Activated CD4-positive, CD25-positive, alpha-beta regulatory T cell (primary cell): Measurements from ENCODE around the gene CTSF.
"Not testable (repeated sequence)": the region's sequence is repeated elsewhere in the genome, so short reads cannot be mapped to it uniquely, and the experiment has no call there.

Experiments
- DNase-seq, 4 experiments: peaks; one replicate each; lab custom pipeline; 2025; lab: John Stamatoyannopoulos, UW

The CTSF gene

DNA sequence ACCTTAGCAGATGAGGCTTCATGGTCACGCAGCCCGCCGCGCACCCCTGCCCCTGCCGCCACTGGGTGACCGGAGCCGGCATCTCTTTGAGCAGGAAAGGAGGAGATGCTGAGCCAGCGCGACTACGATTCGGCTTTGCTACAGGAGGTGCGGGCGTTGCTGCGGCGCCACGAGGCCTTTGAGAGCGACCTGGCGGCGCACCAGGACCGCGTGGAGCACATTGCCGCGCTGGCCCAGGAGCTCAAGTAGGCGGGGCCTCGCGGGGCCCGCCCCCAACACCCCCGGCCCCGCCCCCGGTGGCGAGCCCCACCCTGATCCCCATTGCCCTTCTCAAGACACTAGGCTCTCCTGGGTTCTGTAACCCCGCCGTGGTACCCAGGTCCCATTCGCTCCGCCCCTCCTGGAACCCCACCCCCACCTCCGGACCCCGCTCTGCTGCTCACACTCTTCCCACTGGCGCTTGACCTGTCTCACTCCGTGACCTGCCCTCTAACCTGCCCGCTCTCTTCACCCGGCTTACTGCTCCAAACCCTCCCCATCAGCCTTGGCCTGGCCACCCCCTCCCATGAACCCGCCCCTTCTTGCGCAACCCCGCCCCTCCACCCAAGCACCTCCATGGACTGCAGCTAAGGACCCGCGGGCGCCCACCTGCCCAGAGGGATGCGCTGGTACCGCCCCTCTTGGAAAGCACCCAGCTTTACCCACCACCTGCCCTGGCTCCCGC lies 9.1 kb downstream of the CTSF start:
- DNase-seq = no peak

DNA sequence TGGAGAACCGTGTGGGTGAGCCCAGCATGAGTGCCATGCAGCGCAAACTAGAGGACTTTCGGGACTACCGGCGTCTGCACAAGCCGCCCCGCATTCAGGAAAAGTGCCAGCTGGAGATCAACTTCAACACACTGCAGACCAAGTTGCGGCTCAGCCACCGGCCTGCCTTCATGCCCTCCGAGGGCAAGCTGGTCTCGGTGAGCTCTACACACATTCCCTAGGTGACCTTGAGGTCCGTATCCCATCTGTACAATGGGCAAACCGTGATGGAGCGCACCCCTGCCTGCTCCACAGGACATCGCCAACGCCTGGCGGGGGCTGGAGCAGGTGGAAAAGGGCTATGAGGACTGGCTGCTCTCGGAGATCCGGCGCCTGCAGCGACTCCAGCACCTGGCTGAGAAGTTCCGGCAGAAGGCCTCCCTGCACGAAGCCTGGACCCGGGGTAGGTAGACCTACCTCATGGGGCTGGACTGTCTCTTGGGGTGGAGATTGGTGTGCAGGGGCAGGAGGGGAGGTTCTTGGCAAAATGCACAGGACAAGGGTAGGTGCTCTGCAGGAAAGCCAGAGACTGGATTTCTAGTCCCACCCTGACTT lies 10.6 kb downstream of the CTSF start:
- DNase-seq = no peak

DNA sequence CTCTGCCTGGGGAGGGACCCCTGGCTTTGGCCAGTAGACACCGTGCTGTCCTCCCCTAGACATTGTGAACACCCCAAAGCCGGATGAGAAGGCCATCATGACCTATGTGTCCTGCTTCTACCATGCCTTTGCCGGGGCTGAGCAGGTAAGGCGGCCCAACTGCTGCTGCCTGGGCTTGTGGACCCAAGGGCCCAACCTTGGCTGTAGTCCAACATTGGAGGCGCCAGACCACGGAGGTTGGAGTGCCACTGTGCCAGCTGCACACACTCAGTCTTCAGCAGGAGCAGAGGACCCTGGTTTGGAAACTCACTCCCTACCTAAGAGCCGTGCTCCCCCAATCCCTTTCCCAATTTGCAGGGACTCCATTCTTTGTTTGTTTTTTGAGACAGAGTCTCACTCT lies 12.3 kb downstream of the CTSF start:
- no peak for DNase-seq

DNA sequence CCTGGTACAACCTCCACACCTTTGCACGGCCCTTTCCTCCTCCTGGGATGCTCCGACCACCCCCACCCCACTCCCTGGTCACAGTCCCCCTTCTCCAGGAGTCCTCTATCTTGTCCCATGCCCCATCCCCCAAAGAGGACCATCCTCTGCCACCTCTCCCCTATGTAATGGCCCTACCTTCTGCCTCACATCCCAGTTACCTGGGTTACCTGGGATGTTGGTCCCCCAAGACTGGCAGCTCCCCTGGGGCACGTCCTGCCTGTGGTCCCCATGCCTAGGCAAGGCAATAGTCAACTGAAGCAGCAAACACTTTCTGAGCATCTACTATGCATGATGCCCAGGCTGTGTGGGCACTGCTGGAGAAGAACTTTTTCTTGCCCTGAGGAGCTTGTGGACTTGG lies 13.0 kb downstream of the CTSF start:
- no peak for DNase-seq

DNA sequence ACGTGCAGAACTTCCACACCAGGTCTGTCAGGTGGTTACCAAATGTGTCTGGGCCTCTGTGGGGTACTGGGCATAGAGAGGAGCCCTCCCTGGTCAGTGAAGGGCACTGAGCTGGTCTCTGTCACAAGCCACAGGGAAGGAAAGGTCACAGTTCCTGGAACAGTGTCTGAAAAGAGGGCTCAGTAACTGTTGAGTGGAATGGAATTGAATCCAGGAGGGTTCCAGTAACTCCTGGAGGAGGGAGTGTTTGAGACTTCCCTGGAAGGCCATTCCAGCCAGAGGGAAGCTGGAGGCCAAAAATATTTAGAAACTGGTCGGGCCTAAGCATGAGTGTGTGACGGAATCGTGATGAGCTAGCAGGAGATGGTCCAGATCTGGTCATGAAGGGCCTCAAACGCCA lies 13.8 kb downstream of the CTSF start:
- no peak for DNase-seq

DNA sequence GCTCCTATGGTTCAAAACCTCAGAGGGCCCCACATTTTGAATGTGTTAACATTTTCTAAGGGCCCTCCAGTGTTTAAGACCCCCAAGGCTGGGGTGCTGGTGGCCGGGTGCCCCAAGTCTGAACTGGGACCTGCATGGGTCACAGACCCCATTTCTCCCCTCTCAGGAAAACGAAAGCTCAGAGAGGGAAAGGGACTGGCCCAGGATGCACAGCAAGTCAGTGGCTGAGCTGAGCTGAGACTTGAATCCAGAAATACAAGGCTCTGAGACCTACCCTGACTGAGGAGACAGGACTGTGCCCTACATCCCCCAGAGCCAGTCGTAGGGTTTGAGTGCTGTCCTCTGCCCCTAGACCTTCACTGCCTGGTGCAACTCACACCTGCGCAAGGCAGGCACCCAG lies 17.5 kb downstream of the CTSF start:
- no peak for DNase-seq

DNA sequence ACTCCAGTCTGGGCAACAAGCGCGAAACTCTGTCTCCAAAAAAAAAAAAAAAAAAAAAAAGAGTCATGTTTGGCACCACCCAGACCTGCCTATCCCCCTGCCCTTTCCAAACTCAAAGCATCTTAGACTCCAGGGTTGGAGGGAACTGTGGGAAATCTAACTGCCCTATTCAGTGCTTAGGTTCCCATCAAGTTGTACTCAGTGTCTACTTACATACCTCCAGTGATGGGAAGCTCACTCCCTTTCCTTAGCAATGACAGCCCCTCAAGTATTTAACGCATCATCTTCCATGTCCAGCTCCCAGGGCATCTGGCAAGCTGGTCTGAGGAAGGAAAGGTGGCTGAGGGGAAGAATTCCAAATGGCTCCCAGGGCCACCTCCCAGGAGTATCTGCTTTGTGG lies 18.7 kb downstream of the CTSF start:
- DNase-seq = no peak

DNA sequence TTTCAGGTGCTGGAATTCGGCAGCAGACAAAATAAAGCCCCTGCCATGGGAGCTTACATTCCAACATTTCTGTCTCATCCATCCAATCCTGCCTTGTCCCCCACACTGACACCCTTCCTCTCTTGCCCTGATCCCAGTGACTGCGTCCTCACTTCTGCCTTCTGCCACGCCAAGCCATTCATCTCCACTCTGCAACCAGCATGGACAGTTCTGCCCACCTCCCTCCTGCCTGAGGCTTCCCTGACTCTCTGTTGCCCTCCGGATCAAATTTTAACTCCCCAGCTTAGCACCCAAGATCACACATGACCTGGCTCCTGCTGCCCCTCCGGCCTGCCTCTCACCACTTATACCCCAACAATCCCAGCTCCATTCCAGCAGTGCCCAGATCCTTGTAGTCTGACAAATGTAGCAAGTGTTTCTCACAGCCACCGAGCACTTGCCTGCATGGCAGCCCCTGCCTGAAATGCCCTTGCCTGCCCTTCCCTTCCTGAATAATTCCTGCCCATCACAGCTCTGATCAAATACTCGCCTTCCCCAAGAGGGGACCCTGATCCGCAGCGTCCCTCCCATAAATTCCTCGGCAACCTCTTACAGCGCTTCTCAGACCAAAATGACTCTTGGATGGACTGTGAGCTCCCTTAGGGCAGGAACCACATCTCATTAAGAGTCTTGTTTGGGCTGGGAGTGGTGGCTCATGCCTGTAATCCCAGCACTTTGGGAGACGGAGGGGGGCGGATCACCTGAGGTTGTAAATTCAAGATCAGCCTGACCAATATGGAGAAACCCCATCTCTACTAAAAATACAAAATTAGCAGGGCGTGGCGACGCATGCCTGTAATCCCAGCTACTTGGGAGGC lies 19.4 kb downstream of the CTSF start:
- no peak for DNase-seq

DNA sequence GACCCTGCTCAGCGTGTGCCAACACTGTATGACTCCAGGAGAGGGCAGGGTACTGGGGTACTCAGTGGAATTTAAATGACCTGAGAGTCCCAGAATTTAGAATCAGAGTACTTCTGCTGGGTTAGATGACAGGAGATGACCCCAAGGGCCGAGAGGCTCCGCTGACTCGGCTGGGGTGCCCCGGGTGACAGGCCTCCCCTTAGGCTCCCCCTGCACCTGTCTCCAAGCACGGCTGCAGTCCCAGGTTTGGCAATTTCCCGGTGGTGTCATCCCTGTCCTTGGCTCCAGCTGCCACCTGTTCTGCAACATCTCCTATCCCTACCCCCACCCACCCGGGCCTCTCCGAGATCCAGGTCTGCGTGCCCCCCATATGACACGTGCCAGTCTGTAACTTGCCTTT lies 20.4 kb downstream of the CTSF start:
- DNase-seq = no peak

DNA sequence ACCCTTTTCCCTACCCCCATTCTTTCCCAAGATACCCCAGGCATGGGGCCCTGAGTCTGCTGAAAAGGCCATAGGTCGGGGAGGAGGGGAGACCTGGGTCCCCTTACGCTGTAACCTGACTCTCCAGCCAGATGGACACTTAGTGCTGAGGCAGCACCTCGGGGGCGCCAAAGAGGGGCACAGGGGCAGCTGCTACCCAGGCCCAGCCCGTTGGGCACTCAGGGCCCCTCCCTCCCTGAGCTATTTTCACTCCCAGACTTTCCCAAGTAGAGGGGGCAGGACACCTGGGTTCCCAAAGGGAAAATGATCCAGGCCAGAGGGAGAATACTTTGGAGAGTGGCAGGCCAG lies 20.8 kb downstream of the CTSF start:
- DNase-seq = no peak

DNA sequence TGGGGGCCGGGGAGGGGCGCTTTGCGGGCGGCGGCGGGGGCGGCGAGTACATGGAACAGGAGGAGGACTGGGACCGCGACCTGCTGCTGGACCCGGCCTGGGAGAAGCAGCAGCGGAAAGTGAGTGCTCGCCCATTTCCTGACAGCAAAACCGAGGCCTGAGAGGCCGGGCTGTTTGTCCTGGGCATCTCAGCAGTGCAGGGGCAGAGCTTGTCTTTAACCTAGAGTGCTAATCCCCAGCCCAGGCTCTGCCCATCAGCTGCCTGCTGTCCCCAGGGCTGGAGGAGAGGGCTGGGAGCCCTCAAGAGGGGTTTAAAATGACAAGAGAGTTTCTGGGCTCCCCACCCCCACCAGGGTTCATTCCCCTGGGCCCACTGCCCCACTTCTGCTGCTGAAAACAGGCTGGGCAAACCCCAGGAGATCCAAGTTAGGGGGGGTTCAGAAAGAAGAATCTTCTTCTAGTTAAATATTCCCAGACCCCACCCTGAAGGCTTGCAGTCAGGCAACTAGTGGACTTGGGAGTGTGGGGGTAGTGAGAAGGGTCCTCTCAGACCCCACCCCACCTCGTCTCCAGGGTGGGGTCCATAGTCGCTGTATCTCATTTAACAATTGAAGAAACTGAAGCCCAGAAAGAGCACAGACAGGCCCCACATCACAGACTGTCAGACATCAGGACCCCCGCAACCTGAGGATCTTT lies 21.3 kb downstream of the CTSF start:
- DNase-seq = no peak

DNA sequence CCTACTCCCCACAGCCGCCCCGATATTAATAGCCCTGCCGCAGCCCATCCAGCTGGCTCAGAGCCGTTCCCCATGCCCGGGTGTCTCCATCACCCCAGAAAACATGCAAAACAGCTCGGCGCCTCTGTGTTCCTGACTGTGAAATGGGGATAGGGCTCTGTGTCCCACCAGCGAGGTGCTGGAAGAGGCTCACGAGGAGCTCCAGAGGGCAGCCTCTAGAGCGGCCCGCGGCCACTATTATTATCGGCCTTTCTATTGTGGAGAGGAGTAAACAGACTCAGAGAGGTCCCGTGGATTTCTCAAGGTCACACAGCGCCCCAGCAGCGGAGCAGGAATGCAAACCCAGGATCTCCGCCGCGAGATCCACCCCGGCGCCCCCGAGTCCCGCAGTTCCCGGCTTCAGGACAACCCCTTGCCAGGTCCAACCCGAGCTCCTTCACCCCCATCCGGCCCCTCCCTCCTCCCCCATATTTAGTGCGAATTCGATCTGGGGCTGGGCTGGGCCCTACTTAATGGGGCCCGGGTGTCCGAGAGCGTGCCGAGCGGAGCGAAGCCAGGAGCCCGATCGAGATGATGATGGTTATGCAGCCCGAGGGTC lies 21.9 kb downstream of the CTSF start, which contains the start of gene ACTN3:
ACTN3 (plus strand) TSS at position 536 of the 598 bp plus-strand sequence; CDS start at position 571, 35 bp downstream.
- DNase-seq = no peak

DNA sequence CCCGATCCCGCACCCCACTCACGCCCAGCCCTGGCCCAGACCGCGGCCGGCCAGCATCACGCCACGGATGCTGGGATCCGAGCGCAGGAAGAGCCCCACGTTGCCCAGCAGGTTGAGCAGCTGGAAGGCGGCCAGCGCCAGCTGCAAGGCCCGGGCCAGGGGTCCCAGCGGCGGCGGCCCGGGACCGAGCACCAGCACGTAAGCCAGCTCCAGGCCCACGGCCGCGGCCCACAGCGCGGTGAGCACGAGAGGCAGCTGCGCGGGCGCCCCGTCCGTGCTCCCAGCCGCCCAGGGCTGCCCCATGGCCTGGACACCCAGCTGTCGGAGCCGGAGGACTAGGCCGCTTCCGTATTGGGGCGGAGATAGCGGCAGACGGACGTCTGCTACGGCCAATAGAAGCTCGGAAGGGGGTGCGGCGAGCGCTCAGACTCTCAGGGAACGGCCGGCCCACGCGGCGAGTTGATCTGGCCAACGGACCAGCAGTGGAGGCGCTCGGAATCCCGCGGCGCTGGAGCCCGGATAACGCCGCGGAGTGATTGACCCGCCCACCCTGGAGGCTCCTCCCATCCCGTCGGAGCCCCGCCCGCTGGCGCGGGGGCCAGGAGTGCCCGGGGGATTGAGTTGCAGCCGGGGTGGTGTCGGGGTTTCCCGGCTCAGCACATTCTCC lies 22.6 kb downstream of the CTSF start, which contains the start of gene ZDHHC24:
ZDHHC24 (minus strand) TSS at position 348 of the 667 bp plus-strand sequence; CDS start at position 303, 45 bp downstream.
- DNase-seq = peak; percentile 45 to 79 (median 68)

DNA sequence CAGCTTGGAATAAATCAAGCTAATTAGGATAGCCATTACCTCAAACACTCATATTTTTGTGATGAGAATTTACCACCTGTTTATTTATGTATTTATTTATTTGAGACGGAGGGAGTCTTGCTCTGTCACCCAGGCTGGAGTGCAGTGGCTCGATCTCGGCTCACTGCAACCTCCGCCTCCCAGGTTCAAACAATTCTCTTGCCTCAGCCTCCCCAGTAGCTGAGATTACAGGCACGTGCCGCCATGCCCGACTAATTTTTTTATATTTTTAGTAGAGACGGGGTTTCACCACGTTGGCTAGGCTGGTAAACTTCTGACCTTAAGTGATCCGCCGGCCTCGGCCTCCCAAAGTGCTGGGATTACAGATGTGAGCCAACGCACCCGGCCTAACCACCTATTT lies 23.5 kb downstream of the CTSF start:
- not testable (repeated sequence) for DNase-seq

DNA sequence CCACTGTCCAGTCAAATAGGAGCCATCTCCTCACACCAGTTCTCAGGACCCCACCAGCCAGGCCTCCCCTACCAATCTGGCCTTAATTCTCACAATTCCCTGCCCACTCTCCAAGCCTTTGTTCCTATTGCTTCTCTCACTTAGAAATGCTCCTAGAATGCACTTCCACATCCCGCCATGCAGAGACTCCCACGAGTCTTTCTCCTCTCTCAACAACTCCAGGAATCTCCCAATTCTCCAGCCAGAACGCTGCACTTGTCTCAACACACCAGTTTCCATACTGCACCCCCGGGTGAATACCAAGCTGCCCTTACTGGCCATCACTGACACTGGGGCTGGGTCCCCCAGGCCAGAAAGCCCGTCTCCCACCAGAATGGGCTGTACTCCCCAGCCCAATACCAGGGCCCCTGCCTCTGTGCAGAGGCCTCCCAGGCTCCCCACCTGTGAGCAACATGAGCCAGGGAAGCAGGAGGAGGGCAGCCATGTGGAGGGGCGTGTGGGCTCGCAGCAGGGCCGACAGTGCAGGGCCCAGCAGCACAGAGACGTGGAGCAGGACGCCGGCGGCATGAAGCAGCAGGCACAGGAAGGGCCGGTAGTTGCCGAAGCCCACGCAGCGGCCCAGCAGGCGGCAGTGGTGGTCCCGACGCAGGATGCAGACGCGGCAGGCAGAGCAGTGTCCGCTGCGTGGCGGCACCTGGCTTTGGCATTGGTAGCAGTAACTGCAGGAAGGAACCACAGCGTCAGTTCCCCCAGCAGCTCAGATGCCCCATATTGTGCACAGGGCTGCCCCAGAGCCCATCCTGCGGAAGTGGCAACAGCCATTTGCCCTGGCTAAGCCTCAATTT lies 24.9 kb downstream of the CTSF start:
- DNase-seq = peak in 3 of 4 experiments; percentile 13 to 57 (median 54)

DNA sequence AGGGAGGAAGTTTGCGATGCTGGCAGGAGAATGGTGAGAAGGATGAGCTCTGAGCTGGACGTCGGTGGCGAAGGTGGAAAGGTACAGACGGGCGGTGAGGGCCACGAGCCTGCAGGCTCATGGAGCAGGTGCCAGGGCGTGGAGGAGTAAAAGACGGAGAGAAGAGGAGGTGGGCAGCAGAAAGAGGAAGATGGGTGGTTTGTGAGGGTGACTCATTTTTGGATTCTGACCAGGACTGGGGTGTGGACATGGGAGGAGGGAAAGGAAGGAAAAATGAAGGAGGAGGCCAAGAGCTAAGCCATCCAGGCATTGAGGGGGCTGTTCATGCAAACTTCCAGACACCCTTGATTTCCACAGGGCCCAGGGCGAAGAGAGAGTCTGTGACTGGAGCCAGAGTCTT lies 26.0 kb downstream of the CTSF start:
- no peak for DNase-seq

DNA sequence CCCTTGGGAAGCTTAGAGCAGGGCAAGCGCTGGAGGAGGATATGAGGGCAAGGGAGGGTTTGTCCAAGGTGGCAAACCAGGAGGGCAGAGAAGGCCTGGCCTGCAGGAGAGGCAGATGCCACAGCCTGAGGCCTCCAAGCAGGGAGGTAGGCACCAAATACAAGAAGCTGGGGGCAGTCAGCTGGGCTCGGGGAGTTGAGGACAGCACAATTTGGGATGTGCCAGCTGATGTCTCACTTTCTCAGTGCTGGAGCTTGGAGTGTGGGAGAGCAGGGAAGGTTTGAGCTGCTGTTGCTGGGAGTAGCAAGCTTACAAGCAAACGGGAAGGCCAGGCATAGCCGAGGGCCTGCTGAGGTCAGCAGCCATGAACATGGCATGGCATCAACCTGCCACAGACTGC lies 26.5 kb downstream of the CTSF start:
- DNase-seq = no peak

DNA sequence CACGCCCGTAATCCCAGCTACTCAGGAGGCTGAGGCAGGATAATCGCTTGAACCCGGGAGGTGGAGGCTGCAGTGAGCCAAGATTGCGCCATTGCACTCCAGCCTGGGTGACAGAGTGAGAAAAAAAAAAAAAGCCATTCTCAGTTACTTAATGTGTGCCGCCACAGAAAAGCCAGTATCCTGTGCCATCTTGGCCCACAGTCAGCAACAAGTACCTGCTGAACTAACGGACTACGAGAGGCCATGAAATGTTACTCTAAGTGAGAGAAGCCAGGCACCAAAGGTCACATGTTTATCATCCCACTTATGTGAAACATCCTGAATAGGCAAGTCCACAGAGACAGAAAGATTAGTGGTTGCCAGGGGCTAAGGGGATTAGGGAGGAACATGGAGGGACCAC lies 27.8 kb downstream of the CTSF start:
- DNase-seq = not testable (repeated sequence)

DNA sequence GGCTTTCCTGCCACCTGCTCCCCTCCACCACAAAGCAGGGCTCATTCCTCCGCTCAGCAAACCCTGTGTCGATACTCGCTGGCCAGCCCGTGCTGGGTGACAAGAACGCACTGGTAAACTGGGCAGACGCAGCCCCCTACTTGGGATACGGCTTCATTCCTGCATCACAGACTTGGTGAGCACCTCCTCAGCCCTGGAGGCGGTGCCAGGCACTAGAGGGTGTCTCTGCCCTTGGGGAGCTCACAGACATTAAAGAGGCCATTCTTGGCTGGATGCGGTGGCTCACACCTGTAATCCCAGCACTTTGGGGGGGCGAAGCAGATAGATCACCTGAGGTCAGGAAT lies 28.6 kb downstream of the CTSF start:
- DNase-seq = no peak

DNA sequence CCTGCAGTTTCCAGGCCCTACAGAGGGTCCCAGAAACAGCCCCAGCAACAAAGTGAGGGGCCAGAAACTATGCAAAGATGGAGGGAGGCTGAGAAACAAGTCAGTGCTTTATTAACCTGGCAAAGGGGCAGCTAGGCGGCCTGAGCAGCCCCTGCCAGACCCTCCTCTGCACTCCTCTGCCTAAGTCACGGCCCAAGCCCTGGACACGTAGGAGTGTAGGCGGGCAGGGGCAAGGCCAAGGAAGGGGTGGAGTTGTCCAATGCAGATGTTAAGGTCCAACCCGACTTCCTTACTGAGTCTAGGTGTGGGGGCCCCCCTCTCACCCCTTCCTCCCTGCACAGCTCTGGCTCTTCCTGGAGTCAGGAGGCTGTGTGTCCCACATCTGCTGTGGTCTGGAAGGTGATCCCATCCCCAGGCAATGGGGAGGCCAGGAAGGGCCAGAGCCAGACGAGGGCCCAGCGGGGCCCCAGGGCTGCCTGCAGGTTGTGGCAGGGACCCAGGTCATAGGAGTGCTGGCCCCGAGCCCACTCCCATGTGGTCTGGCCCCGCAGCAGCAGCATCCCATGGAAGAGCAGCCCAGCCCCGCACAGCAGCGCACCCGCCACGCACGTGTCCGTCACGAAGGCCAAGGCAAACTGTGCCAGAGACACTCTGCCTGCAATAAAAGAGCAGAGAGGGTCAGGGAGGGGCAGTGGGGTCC lies 29.1 kb downstream of the CTSF start:
- no peak for DNase-seq
